DMS53 treated with DMSO at 0.1 percent for 48 hours (cell line): ENCODE results near the gene APOL1.
"Not testable (repeated sequence)": the region's sequence is repeated elsewhere in the genome, so short reads cannot be mapped to it uniquely, and the experiment has no call there.

Experiments used
- DNase-seq: peaks from one replicate; lab custom pipeline; 2025; ENCODE audit not compliant: unreplicated experiment; lab: John Stamatoyannopoulos, UW

APOL1 gene

DNA sequence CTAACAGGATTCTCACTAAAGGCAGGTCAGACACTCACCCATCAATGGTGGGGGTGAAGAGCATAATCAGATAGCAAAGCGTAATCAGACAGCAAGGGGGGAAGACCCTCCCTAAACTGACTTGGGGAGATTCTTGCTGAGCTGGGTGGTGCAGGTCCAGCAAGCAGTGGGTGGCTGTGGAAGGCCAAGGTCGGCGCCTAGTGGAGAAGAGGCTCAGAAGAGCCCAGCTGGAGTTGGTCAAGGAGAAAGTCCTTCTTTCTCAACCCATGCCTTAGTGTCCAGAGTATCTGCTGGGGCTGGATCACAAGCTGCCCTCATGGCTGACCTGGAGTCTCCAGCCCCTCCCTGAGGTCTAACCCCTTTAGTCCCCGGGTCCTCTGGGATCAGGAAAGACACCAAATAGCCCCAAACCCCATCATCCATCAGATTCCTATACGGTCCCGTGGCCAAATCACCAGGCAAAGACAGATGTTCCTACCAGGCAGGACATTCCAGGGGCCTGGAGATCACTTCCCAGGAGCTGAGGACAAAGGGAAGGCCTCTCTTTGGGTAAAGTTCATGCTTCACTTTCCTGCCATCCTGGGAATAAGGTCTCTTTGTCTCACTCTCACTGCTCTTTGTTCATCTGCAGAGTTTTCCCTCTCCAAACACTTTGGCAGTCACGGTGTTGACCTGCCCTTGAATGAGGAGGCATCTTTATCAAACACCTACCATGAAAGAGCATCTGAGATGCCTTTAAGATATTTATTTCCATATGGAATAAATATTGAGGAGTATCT lies 11.1 kb downstream of the APOL1 start:
- not testable (repeated sequence) for DNase-seq

DNA sequence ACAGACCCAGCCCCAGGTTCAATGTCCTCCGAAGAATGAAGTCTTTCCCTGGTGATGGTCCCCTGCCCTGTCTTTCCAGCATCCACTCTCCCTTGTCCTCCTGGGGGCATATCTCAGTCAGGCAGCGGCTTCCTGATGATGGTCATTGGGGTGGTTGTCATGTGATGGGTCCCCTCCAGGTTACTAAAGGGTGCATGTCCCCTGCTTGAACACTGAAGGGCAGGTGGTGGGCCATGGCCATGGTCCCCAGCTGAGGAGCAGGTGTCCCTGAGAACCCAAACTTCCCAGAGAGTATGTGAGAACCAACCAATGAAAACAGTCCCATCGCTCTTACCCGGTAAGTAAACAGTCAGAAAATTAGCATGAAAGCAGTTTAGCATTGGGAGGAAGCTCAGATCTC lies 14.1 kb downstream of the APOL1 start:
- DNase-seq = no peak

DNA sequence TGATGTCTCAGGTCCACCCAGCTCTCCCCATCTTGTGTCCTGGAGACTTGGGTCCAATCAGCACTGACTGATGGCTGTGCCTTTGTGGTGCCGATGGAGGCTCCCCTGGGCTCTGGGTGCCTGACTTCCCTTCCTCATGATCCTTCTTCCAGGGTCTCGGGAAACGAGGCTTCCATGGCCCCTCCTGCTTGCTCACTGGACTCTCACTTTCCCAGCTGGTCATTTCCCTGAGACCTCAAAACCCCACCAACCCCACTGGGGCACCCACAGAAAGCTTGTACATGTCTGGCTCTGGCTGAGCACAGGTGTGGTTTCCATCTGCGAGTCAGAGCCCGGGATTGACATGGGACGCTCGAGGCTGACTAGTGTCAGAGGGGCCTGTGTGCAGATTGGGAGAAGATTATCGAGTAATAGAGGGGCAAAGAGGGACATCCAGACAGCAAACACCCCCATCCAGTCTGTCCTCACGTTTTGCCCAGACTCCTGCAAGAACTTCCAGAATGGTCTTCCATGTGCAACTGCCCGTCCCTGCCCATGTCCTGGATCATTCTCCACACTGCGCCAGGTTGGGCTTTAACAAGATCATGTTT lies 15.1 kb downstream of the APOL1 start:
- DNase-seq = no peak

DNA sequence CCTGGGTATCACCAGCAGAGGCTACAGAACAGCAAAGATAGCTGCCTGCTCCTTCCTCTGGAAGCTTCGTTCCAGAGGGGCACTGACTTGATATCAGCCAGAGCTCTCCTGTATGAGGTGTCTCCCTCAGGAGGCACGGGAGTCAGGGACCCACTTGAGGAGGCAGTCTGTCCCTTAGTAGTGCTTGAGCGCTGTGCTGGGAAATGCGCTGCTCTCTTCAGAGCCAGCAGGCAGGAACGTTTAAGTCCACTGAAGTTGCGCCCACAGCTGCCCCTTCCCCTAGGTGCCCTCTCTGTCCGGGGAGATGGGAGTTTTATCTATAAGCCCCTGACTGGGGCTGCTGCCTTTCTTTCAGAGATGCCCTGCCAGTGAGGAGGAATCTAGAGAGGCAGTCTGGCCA lies 18.3 kb downstream of the APOL1 start:
- DNase-seq = not testable (repeated sequence)

DNA sequence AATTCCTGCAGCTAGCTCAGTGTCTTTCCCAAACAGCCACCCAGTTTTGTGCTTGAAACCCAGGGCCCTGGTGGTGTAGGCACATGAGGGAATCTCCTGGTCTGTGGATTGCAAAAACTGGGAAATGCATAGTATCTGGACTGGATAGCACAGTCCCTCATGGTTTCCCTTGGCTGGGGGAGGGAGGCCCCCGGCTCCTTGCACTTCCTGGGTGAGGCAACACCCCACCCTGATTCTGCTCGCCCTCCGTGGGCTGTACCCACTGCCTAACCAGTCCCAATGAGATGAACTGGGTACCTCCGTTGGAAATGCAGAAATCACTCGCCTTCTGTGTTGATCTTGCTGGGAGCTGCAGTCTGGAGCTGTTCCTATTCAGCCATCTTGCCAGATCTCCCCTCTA lies 19.0 kb downstream of the APOL1 start:
- not testable (repeated sequence) for DNase-seq

DNA sequence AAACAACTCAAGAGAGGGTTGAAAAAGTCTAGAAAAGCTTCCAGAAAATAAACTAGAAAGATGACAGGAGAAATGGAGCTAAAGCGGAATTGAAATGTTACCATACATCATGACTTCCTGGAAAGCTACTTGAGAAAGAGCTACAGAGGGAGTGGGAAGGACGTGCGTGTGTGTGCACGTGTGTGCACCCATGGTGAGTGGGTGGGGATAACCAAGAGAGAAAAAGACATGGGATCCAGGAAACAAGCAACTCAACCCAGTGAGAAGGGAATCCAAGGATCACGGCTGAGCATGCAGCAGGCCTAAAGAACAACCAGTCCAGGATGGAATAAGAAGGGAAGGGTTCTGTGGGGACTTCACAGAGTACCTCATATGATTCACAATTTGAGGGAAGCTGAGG lies 21.6 kb downstream of the APOL1 start:
- no peak for DNase-seq

DNA sequence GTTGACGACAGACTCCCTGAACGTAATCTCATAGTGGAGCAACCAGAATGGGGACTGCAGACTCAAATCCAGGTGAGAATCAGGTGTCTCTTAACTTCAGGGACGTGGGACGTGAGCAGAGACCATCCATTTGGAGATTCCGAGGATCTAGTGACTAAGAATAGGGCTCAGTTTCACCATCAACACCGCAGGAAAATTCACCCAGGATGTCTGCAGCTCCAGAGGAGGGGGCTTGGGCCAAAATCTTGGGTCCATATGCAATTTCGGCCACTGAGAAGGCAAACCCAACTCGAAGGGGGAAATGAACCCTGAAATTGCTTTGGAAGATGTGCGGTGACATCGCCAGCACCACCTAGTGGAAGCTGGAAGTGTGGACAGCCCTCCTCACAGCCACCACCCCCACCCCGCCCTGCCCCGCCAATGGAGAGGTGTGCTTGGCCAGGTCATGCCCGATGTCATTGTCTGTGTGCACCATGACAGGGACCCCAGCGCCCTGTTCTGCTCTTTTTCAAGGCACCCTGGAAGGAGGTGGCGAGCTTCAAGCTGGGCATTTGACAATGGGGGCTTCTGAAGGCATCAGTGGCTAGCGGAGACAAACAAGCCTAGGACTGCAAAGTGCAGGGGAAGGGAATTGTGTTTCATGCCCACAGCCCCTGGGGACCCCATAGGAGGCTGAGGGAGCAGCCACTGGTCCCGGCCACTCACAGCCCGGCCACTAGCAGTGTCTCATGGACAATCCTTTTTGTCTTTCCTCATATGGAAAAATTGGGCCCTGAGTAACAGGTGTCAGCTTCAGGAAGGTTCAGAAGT lies 24.8 kb downstream of the APOL1 start:
- peak; percentile 1 for DNase-seq

DNA sequence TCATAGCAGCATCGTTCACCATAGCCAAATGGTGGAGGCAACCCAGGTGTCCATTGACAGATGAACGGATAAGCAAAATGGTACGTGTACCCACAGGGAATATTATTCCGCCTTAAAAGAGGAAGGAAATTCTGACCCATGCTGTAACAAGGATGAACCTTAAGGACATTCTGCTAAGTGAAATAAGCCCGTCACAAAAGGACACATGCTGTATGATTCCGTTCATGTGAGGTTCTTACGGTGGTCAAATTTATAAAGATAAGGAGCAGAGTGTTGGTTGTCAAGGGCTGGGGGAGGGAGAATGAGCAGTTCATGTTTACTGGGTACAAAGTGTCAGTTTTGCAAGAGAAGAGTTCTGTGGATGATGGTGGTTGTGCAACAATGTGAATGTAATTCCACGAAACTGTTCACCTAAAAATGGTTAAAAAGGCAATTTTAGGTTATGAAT lies 26.3 kb downstream of the APOL1 start:
- no peak for DNase-seq

DNA sequence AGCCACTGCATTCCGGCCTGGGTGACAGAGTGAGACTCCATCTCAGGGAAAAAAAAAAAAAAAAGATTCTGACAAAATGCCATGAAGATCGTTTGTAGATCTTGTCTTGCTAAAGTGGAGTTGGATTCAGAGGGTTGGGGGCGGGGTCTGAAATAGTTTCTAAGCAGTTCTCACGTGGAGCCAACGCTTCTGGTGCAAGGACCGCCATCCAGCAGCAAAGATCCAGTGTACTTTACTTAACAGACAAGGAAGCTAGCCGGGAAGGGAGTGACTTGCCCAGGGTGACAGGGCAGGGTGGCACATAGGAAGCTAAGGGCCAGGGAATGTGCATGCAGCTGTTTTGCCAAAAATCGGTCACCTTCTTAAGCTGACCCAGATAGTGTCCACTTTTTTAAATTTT lies 27.4 kb downstream of the APOL1 start:
- no peak for DNase-seq

DNA sequence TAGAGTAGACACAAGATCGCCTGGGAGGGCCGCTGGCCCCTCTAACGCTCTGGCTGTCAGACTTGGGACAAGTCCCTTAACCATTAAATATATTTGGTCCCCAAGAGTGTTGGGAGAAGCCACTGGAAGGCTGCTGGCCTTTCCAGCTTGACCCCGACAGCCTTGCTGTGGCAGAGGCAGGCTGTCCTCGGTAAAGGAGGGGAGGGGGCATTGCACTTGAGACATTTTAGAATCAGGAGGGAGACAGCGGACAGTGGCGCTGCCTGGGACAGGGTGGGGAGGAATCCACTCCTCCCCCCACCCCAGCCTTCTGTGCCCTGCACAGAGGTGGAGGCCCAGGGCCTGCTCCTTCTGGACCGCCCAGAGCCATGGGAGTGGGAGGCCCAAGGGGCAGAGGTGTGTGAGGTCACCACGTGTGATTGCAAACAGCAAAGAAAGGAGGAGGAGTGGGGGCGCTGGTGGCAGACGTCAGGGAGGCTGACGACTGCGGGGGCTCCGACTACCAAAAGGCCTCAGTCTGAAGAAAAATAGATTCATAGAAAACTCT lies 28.9 kb downstream of the APOL1 start:
- DNase-seq = no peak

DNA sequence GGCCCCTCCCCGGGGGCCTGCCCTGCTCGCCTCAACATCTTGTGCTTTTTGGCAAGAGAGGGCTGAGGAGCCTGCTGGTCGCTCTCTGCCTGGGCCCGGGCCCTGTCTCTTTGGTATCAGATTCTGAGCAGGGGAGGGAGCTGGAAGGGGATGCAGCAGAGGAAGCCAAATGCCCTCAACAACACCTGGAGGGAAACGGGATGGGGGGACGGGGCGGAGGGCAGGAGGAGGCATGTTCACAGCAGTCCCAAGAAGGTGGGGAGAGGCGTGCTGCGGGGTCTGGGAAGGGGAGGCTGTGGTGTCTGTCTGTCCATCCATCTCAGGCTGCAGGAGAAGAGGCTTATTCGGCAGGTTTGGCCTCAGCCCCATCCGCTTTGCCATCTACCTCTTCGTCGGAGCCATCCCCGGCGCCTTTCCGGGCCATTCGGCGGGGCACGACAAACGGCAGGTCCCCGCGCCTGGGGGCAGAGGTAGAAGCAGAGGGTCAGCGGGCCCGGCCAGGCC lies 29.4 kb downstream of the APOL1 start:
- DNase-seq = no peak

DNA sequence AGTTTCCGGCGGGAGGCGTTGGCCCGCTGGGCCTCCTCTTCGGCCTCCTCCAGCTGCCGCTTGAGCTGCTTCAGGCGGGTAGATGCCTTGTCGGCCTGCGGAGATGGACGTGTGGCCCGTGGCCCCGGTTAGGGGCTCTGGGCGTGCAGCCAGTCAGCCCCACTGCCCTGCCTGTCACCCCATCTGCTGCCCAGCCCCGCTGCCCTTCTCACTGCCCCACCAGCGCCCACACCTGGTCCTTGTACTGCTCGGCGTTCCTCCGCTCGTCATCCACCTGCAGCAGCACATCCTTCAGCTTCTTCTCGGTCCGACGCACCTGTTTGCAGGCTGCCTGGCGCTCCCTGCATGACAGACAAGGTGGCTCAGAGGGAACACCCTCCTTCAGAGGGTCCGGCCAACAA lies 31.2 kb downstream of the APOL1 start:
- DNase-seq = no peak

DNA sequence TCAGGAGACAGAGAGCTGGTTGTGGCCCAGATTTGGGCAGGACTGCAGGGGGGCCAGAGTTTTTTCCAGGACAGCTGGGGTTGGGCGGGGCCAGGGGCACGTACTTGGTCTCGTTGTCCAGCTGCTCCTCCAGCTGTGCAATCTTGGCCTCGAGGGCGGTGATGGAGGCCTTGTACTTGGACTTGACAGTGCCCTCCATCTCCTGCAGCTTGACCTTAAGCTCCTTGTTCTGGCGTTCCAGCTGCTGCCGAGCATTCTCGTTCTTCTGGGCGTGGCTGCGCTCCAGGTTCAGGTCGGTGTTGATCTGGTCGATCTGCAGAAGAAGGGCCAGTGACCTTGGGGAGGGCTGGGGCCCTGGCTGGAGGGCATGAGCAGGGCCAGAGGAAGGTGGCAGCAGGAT lies 32.1 kb downstream of the APOL1 start:
- DNase-seq = no peak

DNA sequence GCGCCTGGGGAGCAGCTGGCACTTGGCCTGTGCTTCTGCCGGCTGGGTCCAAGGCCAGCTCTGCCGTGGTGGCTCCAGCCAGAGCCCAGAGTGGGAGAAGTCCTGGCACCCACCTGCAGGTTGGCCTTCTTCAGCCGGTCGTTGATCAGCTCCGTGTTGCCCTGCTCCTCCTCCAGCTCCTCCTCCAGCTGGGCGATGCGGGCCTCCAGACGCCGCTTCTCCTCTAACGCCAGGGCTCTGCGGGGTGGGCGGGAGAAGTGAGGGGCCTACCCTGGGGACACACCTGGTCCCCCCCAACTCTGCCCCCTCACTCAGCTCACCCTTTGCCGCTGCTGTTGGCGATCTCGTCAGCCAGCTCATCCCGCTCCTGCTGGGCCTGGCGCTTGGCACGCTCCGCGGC lies 32.6 kb downstream of the APOL1 start:
- no peak for DNase-seq

DNA sequence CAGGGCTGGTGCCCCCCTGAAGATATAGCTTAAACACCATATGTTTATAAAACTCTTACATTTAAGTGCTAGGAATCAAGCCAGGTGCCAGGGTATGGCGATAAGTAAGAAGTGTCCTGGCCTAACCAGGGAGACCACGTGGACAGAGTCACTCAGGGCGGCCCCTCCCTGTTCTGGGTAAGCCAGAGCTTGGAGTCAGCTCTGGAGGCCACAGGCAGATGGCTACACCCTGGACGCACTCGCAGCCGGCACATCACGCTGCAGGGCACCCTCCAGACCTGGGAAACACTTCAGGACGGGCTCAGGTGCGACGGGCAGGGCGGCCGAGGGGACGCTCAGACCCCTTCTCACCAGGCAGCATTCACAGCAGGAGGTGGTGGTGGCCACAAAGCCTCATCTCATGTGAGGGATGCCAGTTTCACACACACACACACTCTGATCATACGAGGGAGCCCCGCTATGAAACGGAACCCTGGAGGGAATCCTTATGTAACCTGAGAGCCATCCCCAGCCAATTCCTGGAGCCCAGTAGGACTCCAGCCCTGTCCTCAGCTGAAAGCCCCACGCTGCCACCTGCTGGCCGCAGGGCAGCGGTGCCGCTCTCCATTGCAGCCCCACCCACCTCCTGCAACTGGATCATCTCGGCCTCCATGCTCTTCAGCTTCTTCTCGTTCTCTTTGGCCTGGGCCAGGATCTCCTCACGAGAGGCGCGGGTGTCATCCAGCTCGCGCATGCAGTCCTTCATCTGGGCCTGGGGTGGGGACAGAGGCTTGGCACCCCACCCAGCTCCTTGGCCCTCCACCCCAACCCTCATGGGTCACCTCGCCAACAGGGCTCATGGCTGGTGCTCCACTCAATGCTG lies 33.4 kb downstream of the APOL1 start:
- DNase-seq = peak; percentile 0

DNA sequence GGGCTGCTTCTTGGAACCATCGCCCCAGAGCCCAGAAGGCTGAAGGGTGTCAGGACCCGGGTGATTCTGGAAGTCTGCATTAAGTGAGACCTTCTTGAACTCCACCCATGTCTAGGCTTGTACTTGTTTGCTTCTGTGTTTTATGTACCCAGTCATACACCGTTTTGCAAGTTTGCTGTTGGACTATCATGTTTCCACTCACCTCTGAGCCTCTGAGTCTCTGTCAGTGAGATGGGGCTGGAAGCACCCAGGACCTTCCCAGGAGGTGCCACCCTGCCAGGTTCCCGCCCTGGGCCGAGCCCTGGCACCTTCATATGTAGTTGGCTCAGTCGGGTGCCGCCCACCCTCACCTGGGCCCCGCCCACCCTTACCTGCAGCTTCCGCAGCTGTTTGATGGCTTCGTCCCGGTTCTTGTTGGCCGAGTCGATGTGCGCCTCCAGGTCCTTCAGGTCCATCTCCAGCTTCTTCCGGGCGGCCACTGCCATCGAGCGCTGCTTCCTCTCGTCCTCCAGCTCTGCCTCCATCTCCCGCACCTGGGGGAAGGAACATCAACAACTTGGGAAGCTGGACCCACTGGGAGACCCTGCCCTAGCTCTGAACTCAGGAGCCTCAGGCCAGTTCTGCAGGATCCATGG lies 35.1 kb downstream of the APOL1 start:
- DNase-seq = no peak

DNA sequence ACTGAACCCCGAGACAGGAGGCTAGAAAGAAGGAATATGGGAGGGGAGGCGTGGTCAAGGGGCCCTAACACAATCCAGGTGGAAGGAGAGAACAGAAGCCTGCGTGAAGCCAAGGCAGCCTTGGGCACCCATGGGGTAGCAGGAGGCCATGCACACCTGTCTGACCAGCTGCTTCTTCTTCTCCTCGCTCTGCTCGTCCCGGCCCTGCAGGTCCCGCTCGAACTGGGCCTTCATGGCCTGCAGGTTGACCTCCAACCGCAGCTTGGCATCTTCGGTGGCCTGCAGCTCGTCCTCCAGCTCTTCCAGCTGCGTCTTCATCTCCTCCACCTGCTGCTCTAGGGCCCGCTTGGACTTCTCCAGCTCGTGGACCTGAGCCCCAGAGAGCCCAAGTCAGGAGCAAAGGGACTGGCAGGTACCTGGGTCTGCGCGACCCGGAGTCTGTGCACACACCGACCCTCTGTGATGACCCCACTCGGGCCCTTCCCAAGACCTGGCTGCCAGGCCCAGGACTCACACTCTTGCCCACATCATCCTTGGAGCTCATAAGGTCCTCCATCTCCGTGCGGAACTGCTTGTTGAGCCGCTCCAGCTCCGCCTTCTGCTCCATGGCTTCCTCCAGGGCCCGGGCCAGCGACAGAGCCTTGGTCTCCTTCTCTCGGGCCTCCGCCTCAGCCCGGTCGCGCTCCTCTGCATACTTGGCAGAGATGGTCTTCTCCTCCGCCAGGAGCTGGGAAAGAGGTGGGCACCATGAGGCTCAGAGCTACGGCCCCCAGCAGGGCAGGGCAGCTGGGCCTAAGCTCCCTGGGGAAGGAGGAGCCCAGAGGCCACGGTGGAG lies 35.9 kb downstream of the APOL1 start:
- no peak for DNase-seq

DNA sequence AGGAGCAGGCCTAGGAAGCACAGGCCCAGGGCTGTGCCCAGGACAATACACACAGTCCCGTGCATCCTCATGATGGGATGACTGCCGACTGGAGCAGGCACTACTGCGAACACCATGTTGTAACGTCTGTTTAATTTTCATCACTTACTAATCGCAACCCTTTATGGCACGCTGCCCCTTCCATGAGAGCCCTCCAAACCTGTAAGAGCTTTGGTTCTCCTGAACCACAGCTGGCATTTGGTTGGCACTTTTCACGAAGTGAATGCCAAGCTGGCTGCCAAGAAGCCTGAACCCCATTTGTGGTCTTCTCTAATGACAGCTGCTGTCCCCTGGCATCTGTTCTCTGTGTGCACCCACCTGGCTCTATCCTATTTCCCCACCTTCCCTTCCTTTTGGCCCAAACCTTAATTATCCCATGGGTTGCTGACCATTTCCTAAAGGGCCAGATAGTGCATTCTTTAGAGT lies 36.5 kb downstream of the APOL1 start:
- DNase-seq = no peak

DNA sequence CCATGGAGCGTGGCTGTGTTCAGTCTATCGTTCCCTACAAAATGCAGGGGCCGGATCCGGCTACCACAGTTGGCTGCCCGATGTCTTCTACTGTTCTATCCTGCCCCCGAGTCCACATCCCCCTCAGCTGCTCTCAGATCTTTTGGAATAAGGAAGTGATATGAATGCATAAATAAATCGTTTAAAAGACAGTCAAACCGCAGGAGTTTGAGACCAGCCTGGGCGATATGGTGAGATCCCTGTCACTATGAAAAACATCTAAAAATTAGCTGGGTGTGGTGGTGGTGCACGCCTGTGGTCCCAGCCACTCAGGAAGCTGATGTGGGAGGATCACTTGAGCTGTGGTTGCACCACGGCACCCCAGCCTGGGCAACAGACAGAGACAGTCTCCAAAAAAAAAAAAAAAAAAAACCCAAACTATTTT lies 37.0 kb downstream of the APOL1 start:
- DNase-seq = not testable (repeated sequence)
